Middle frontal gyrus (tissue), 1 donor: Measurements from ENCODE around the gene SH3PXD2B.
A peak's percentile ranks its signal among the peaks of the same experiment; 100 is the strongest.
"Not testable (repeated sequence)": the region's sequence is repeated elsewhere in the genome, so short reads cannot be mapped to it uniquely, and the experiment has no call there.

Source experiments
- DNase-seq: peaks from one replicate; pipeline ENCODE4 v3.0.0-alpha.2; 2015; ENCODE audit warnings: low spot score; ENCODE audit errors: extremely low spot score

The SH3PXD2B gene

GRCh38 chr5:172486451-172486850 is 32.1 kb upstream of the SH3PXD2B start:
- no peak for DNase-seq

- no peak for DNase-seq
These were observed 31.3 kb upstream of the SH3PXD2B start for GRCh38 chr5:172485511-172486202.

- DNase-seq: no peak
These were observed 30.3 kb upstream of the SH3PXD2B start for GRCh38 chr5:172484664-172485063.

GRCh38 chr5:172482156-172483020 is 28.1 kb upstream of the SH3PXD2B start:
- no peak for DNase-seq

GRCh38 chr5:172481011-172481800 is 26.9 kb upstream of the SH3PXD2B start:
- DNase-seq: no peak

- DNase-seq: no peak
These were observed 25.4 kb upstream of the SH3PXD2B start for GRCh38 chr5:172479784-172480115.

GRCh38 chr5:172479034-172479783 is 24.9 kb upstream of the SH3PXD2B start:
- peak; percentile 84 for DNase-seq

GRCh38 chr5:172478695-172479033 is 24.3 kb upstream of the SH3PXD2B start:
- not testable (repeated sequence) for DNase-seq

- DNase-seq: no peak
These were observed 23.9 kb upstream of the SH3PXD2B start for GRCh38 chr5:172478256-172478655.

- DNase-seq: no peak
These were observed 23.1 kb upstream of the SH3PXD2B start for GRCh38 chr5:172477466-172477865.

GRCh38 chr5:172474293-172474692 is 20.0 kb upstream of the SH3PXD2B start:
- DNase-seq: no peak

- DNase-seq: no peak
These were observed 19.1 kb upstream of the SH3PXD2B start for GRCh38 chr5:172473427-172473826.

GRCh38 chr5:172469697-172470096 is 15.4 kb upstream of the SH3PXD2B start:
- DNase-seq: no peak

GRCh38 chr5:172466062-172466461 is 11.7 kb upstream of the SH3PXD2B start:
- DNase-seq: no peak

GRCh38 chr5:172463031-172463430 is 8.7 kb upstream of the SH3PXD2B start:
- no peak for DNase-seq

GRCh38 chr5:172459783-172460165 is 5.4 kb upstream of the SH3PXD2B start:
- DNase-seq: no peak

- DNase-seq: no peak
These were observed 4.9 kb upstream of the SH3PXD2B start for GRCh38 chr5:172458976-172459782.

GRCh38 chr5:172456076-172456722 is 1.9 kb upstream of the SH3PXD2B start:
- no peak for DNase-seq

GRCh38 chr5:172455511-172456061 is 1.3 kb upstream of the SH3PXD2B start:
- DNase-seq: no peak

- DNase-seq: no peak
These were observed 709 bp upstream of the SH3PXD2B start for GRCh38 chr5:172455087-172455381.
